Activated CD8-positive, alpha-beta memory T cell treated with anti-CD3 and anti-CD28 coated beads, Interleukin-2, amount 50 U/mL, for 1 hour (primary cell): ENCODE results near the gene LITAFD.

Experiments used
- DNase-seq: peaks from one replicate; pipeline ENCODE4 v3.0.0-alpha.2; 2020; ENCODE audit errors: extremely low read depth

Gene LITAFD

DNA sequence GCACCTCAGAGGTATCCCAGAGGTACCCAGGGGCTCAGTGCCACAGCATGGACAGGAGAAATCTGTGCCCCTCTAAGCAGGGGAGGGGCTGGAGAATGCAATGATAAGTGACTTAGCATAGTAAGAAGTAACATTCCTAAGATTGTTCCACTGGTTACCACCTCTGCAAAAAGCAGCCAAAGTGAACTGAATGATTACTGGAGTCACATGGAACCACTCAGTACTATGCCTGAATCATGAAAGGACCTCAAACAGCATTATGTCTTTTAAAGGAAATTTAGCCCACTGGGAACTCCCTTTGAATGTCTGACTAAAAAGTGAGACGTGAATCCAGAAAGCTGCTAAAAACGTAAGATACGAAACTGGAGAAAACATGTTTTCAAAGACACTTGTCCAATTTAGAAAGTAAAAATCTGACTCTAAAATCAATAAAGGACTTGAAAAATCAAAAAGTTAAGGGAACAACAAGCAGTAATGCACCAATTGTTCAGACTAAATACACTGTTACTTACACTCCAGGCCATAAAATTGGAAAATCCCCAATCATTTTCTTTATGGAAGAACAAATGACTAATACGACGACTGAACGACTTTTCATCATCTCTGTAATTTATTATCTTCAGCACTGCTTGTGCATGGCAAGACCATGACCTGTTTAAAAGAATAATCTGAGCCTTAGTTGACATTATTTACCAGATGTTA is 38.6 kb downstream of the LITAFD start:
- DNase-seq: no peak

DNA sequence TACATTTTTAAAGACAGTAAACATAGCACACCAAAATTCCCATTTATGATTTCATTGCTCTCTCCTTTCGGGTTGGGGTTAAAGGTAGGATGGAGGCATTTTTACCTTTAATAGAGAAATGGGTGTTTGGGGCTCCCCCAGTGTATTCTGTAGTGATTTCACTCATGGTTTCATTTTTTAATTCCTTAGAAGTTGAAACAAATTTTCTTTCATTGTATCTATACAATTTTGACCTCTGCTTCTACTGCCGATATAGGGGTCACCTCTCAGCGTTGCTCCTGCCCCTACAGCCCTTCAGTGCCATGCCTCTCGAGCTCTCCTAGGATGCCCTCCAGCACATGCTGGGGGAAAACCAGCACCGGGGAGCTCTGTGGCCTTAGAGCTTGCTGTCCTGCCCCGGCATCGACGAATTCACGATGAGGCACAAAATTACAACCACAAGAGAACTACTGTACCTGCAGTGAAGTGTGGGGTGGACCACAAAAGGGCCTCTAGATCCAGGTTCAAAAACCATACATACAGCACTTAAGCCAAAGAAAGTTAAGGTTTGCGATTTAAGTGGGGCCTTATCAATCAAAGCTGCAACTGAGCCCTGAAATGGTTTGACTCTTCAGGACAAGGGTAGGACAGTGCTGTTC is 39.3 kb downstream of the LITAFD start:
- DNase-seq: no peak

DNA sequence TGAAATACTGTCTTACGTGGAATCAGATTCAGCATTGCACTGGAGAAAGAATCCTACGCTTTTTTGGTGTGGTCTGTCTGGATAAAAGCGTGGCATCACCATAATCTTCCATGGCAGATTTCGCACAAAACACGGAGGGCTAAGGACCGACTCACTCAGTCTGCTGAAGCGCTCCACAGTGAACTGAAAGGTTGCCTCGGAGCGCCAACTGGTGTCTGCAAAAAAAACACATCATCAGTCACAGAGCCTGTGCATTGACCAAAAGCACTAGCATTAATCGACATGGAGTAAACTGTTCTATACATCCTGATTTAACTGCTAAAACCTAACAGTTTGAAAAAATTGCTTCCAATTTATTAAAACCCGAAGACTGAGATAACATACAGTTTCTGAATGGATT is 41.0 kb downstream of the LITAFD start:
- no peak for DNase-seq

DNA sequence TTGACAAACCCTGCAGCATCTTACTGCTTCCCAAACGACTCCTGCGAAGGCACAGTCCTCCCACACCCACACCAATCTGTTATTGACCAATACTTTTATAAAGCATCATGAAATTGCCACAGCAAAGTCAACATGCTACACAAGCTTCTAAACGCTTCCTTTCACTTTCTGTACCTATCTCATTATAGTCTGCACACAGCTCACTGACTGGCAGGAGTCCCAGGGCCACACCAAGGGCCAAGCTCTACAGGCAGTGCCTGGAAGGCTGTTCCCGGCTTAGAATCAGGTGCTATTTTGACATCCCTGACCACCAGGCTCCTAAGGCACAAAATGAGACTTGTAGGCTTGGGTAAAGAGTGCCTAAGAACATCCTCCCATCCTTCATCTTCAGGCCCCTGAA is 42.1 kb downstream of the LITAFD start:
- no peak for DNase-seq

DNA sequence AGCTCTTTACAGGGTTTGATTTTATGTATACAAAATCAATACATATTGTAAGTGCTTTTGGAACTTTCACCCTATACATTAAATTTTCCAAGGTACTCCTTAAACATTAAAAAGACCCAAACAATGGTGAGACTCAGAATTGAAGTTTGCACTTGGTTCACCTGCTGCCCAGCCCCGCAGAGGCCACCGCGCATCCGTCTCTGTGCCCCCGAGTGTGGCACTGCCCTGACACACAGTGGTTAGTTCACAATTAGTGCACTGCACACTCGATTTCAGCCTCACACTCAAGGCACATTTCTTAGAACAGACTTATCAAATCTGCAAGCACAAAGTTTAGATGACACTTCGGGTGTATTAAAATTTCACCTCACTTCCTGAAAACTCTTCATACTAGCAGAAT is 43.3 kb downstream of the LITAFD start:
- no peak for DNase-seq

DNA sequence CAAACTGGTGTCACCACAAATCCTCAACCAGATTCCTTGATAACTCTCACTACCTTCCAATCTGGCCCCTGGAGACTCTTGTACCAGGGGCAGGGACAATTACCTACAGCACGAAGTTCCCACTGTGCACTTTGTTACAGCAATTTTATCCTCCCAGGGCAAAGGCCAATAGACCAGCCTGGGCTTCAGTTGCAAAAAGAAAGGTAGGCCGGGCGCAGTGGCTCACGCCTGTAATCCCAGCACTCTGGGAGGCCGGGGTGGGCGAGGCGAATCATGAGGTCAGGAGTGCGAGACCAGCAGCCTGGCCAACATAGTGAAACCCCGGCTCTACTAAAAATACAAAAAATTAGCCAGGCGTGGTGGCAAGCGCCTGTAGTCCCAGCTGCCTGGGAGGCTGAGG is 44.7 kb downstream of the LITAFD start:
- DNase-seq: no peak

DNA sequence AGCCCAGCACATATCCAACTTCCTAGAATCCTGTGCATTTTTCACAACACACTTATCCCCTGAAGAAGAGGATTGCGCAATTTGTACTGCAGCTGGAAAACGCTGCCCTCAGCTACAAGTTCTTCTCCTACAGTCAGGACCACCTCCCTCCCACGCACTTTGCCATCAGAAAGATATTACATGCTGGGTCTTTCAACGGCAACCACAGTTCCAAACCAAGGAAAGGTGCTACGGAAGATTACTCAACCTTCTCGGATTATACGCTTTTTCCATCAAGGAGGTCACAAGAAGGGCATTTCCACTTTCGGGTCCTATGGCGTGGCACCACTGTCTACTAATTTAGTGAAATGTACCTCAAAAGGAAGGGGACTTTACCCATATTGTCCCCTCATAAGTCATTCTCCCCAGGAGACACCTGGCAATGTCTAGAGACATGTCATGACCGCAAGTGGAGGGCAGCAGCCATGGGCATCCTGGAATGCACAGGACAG is 46.4 kb downstream of the LITAFD start:
- DNase-seq: no peak

DNA sequence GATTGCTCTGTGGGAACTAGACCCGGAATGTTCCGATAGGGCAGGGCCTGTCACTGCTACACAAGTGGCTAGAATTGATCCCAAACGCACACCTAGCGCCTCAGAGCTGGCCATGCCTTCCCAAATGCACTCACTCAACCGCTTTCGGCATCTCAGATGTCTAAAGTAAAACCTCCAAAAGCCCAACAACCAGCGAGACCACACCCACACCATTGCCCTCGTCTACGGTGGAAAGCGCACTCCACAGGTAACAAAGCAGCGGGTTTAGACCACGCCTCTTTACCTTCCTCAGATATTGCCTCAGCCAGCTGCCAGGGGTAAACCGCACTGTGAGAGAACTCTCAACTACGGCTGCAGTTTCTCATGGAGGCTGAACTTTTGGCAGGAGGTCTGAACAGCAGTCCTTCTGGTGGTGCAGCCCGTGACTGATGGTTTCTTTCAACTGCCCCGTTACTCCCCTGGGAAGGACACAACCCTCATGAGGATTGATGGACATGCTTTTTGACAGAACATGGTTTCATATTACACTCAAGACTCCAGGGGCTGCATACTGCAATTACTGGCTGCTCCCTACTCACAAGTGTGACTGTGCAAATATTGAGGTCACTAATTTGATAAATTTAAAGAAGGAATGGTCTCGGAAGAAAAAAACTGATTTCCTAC is 47.1 kb downstream of the LITAFD start:
- DNase-seq: no peak

DNA sequence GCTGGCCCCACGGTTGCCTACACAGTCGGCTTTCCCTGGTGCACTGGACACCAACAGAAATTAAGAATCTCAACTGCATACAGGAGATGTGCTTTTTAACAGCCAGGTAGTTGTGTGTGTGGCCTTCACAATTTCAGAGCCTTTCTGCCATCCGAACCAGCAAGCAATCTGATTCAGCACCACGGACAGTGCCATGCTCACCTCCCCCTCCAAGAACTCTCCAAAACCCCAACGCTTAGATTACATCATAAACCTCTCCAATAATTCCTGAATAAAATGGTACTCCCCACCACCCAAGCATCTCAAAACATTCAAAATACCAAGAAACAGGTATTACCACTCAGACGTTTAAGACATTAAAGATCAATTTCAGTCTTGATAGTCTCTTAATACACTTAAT is 49.7 kb downstream of the LITAFD start:
- no peak for DNase-seq

DNA sequence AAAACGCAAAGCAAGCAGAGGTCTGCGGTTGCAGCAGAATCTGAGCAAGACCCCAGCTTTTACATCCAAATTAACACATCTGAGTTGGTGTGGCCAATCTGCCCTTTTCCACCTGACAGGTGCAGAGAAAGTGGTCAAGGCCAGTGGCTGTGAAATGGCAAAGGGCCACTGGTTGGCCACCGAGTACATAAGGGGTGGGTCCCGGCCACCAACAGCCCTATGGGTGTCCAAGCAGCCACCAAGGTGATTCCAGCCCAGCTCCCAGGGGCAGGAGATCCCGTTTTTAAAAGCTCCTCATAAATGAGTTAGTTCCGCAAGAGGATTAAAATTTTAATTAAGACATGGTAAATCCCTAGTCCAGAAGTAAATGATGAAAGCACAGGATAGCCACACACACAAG is 52.5 kb downstream of the LITAFD start:
- DNase-seq: no peak
